ENCODE measurements around the gene POC1A. TPM values are rescaled to one million over a fixed set of nuclear protein-coding genes. Genes with fewer than 3 reads are reported as not detected.
A peak's percentile ranks its signal among the peaks of the same experiment; 100 is the strongest.

POC1A gene
- total and polyA plus RNA-seq, 9 of the 15 experiments (the other 6 are each of a cell fraction or from before 2014, with no cell fraction given) = 7.2 to 17.5 (median 12.1) TPM

GRCh38 chr3:52110502-52110901, 43.7 kb downstream of the POC1A start:
- WGBS (ENCODE audit: insufficient coverage, low coverage, missing lambda C conversion rate) = 50% methylated on average over 1 of the region's 2 CpGs
- ChIA-PET POLR2A (interaction anchor here (0.7 to 1.2 kb wide), 4 partner anchors 8 to 137 kb away, joined by 3 read pairs; partner anchors contain the start of genes ABHD14B and RPL29), CTCF (ENCODE audit: low intra/inter-chr PET ratio) (no interaction called here)
- BruUV-seq (replicated peaks) = no TSS peak
- Histone ChIP-seq H3K9ac (ENCODE audit: insufficient read depth in 1 of 2, low read depth in 2 of 2, low read length in 2 of 2) (no peak overlapping the region), H3K27ac (ENCODE audit: extremely low read depth, low read depth, low read length) (no peak overlapping the region), H3K4me3 (no peak overlapping the region), H3K4me2 (ENCODE audit: insufficient read depth, low read length) (no peak overlapping the region), H3K9me3 (replicated peaks; ENCODE audit: control insufficient read depth, insufficient read depth, low read depth, low read length) (no peaks in the 10 kb centered on the region), H3K4me1 (replicated peaks in 1 of 2; ENCODE audit: control insufficient read depth in 2 of 2, insufficient read depth in 2 of 2, low read length in 2 of 2) (peaks cover 4 to 5% of the 10 kb centered on the region in 2 experiments; a peak in 4 of 5 replicates), H3K79me2 (ENCODE audit: control insufficient read depth, insufficient read depth, low read length) (no peaks in the 10 kb centered on the region), H3K36me3 (ENCODE audit: control insufficient read depth, insufficient read depth, low read length) (peaks cover 37% of the 10 kb centered on the region; the same call in 2 of the 3 replicates), H3K27me3 (ENCODE audit: control insufficient read depth in 2 of 2, insufficient read depth in 2 of 2, low read length in 2 of 2) (no peaks in the 10 kb centered on the region), H3K9me1 (ENCODE audit: control insufficient read depth, insufficient read depth, low read length) (no peaks in the 10 kb centered on the region), H2AFZ (ENCODE audit: low read depth, low read length) (no peak overlapping the region), H4K20me1 (replicated peaks; ENCODE audit: control insufficient read depth, insufficient read depth, low read length) (no peaks in the 10 kb centered on the region)
- TF ChIP-seq ETV6 (IDR thresholded peaks at IDR 0.05; ENCODE audit: borderline replicate concordance in 1 of 2, low read depth in 2 of 2, low read length in 1 of 2) = no peak
- no peak for TF ChIP-seq ETV6 (CRISPR knock-in tag; IDR thresholded peaks at IDR 0.05; ENCODE audit: borderline replicate concordance)
- no peak for TF ChIP-seq U2AF1 (optimal IDR thresholded peaks at IDR 0.05; ENCODE audit: low read depth, low read length)
- DNase-seq (ENCODE audit: extremely low read depth in 1 of 4, low spot score in 3 of 4) (no peak), ATAC-seq (no peak), FAIRE-seq (no peak)
- in situ Hi-C loops (cut with MboI) = no loop called here
- intact Hi-C loops (cut with micrococcal nuclease) = no loop called here

GRCh38 chr3:52109611-52110301, 44.5 kb downstream of the POC1A start:
- no TSS peak for BruUV-seq (replicated peaks)
- H3K36me3 ChIP-seq (ENCODE audit: control insufficient read depth, insufficient read depth, low read length) = peaks cover 37% of the 10 kb centered on the region; the same call in 2 of the 3 replicates
- H4K20me1 ChIP-seq (replicated peaks; ENCODE audit: control insufficient read depth, insufficient read depth, low read length) = no peaks in the 10 kb centered on the region
- POLR2A ChIA-PET = interaction anchor here (1.2 kb wide), 2 partner anchors 9 to 106 kb away, joined by 3 read pairs; no protein-coding TSS in a partner anchor
- H3K27me3 ChIP-seq (ENCODE audit: control insufficient read depth in 2 of 2, insufficient read depth in 2 of 2, low read length in 2 of 2) = no peaks in the 10 kb centered on the region
- H3K4me3 ChIP-seq = no peak overlapping the region
- H3K27ac ChIP-seq (ENCODE audit: extremely low read depth, low read depth, low read length) = no peak overlapping the region
- WGBS (ENCODE audit: insufficient coverage, low coverage, missing lambda C conversion rate) = 63% methylated on average over 7 of the region's 8 CpGs
- no peak overlapping the region for H3K9ac ChIP-seq (ENCODE audit: insufficient read depth in 1 of 2, low read depth in 2 of 2, low read length in 2 of 2)
- ATAC-seq = no peak
- DNase-seq (ENCODE audit: extremely low read depth in 1 of 4, low spot score in 3 of 4) = no peak
- FAIRE-seq = no peak
- H2AFZ ChIP-seq (ENCODE audit: low read depth, low read length) = no peak overlapping the region
- in situ Hi-C loops (cut with MboI) = no loop called here
- H3K79me2 ChIP-seq (ENCODE audit: control insufficient read depth, insufficient read depth, low read length) = no peaks in the 10 kb centered on the region
- TF ChIP-seq ZNF639 (CRISPR knock-in tag; conservative IDR thresholded peaks at IDR 0.05 in 1 of 2, IDR thresholded peaks at IDR 0.05 in 1 of 2) = no peak
- no peak for TF ChIP-seq ZNF165 (CRISPR knock-in tag; IDR thresholded peaks at IDR 0.05; ENCODE audit: borderline replicate concordance)
- TF ChIP-seq RFX1 (IDR thresholded peaks at IDR 0.05) = peak; percentile 72
- peak; percentile 79 for TF ChIP-seq FOXJ2 (tag; IDR thresholded peaks at IDR 0.05)
- CTCF ChIA-PET (ENCODE audit: low intra/inter-chr PET ratio) = no interaction called here
- H3K4me1 ChIP-seq (replicated peaks in 1 of 2; ENCODE audit: control insufficient read depth in 2 of 2, insufficient read depth in 2 of 2, low read length in 2 of 2) = peaks cover 4 to 5% of the 10 kb centered on the region in 2 experiments; a peak in 4 of 5 replicates
- no peaks in the 10 kb centered on the region for H3K9me3 ChIP-seq (replicated peaks; ENCODE audit: control insufficient read depth, insufficient read depth, low read depth, low read length)
- intact Hi-C loops (cut with micrococcal nuclease) = no loop called here
- no peak overlapping the region for H3K4me2 ChIP-seq (ENCODE audit: insufficient read depth, low read length)
- H3K9me1 ChIP-seq (ENCODE audit: control insufficient read depth, insufficient read depth, low read length) = no peaks in the 10 kb centered on the region

Measured in K562 (cell line).